DND-41 (cell line): Measurements from ENCODE around the gene IBA57.

ENCODE experiments used
- CTCF ChIP-seq: IDR thresholded peaks from 2 replicates; pipeline ENCODE4 v1.5.1; 2012; ENCODE audit warnings: borderline replicate concordance, low read length, moderate library complexity, mild to moderate bottlenecking; ENCODE audit not compliant: poor library complexity, severe bottlenecking; ENCODE audit errors: extremely low read depth
- EZH2 ChIP-seq: IDR thresholded peaks from 3 replicates; pipeline ENCODE4 v1.6.1; 2012; ENCODE audit warnings: borderline replicate concordance, low read depth, mild to moderate bottlenecking, moderate library complexity, low read length, inconsistent platforms; ENCODE audit not compliant: severe bottlenecking

GRCh38 chr1:228142155-228142691 lies 23.4 kb upstream of the IBA57 start:
- TF ChIP-seq CTCF (no peak), EZH2 (no peak)
